CD14-positive monocyte (primary cell): Measurements from ENCODE around the gene PTGES2. TPM values are rescaled to one million over a fixed set of nuclear protein-coding genes. Genes with fewer than 3 reads are reported as not detected.

ENCODE experiments used
- DNase-seq, 3 donors: peaks; one replicate each; pipeline ENCODE4 v3.0.0-alpha.2; 2011 to 2022
- H2AFZ ChIP-seq: 2 replicates; pipeline ENCODE4 v1.6.0; 2012; ENCODE audit warnings: mild to moderate bottlenecking, low read depth, low read length, inconsistent platforms; ENCODE audit not compliant: insufficient read depth, poor library complexity, severe bottlenecking
- H3K27ac ChIP-seq, 2 donors: 1 replicate in 1 of 2; 2 replicates in 1 of 2; pipeline ENCODE4 v1.5.1; 2012 to 2013; ENCODE audit warnings: low read length in 2 of 2, control low read depth in 1 of 2, inconsistent platforms in 1 of 2, low read depth in 1 of 2, mild to moderate bottlenecking in 1 of 2
- H3K27me3 ChIP-seq, 2 donors: one replicate each; pipeline versions ENCODE4 v1.6.0 to v1.6.1; 2011 to 2013; ENCODE audit warnings: low read length in 2 of 2; ENCODE audit not compliant: control insufficient read depth in 2 of 2, insufficient read depth in 2 of 2
- H3K36me3 ChIP-seq, 2 donors: replicated peaks in 1 of 2; 1 replicate in 1 of 2; 2 replicates in 1 of 2; pipeline versions ENCODE4 v1.5.1 to v1.6.1; 2012 to 2013; ENCODE audit warnings: low read length in 2 of 2, control low read depth in 1 of 2, inconsistent platforms in 1 of 2, mild to moderate bottlenecking in 1 of 2; ENCODE audit not compliant: insufficient read depth in 2 of 2, control insufficient read depth in 1 of 2
- H3K4me1 ChIP-seq, 2 donors: 1 replicate in 1 of 2; 2 replicates in 1 of 2; pipeline versions ENCODE4 v1.5.1 to v1.6.1; 2012 to 2013; ENCODE audit warnings: low read length in 2 of 2, control low read depth in 1 of 2, inconsistent platforms in 1 of 2, mild to moderate bottlenecking in 1 of 2, moderate library complexity in 1 of 2; ENCODE audit not compliant: insufficient read depth in 2 of 2, control insufficient read depth in 1 of 2
- H3K4me2 ChIP-seq: replicated peaks from 2 replicates; pipeline ENCODE3; 2012; ENCODE audit warnings: low read length, moderate library complexity, mild to moderate bottlenecking; ENCODE audit not compliant: poor library complexity, severe bottlenecking; ENCODE audit errors: extremely low read depth
- H3K4me3 ChIP-seq, 3 experiments: fragments of 200-600 bp in 1 of 3; sonication (generic) in 1 of 3; replicated peaks in 1 of 3; 1 replicate in 2 of 3; 2 replicates in 1 of 3; pipeline ENCODE4 v1.5.1; 2011 to 2013; ENCODE audit warnings: low read length in 3 of 3, mild to moderate bottlenecking in 3 of 3, control low read depth in 2 of 3, low read depth in 2 of 3, inconsistent platforms in 1 of 3, moderate library complexity in 1 of 3
- H3K79me2 ChIP-seq: 2 replicates; pipeline ENCODE4 v1.6.0; 2012; ENCODE audit warnings: mild to moderate bottlenecking, control low read depth, inconsistent platforms, low read length, moderate library complexity; ENCODE audit not compliant: insufficient read depth
- H3K9ac ChIP-seq: 2 replicates; pipeline ENCODE4 v1.6.0; 2017; ENCODE audit warnings: low read length, mild to moderate bottlenecking; ENCODE audit not compliant: insufficient read depth, poor library complexity, severe bottlenecking
- H3K9me3 ChIP-seq, 2 donors: replicated peaks in 1 of 2; 1 replicate in 1 of 2; 2 replicates in 1 of 2; pipeline versions ENCODE4 v1.5.1 to v1.6.1; 2012 to 2013; ENCODE audit warnings: low read length in 2 of 2, control low read depth in 1 of 2; ENCODE audit not compliant: control insufficient read depth in 1 of 2, insufficient read depth in 1 of 2
- H4K20me1 ChIP-seq: 2 replicates; pipeline ENCODE4 v1.6.0; 2012; ENCODE audit warnings: mild to moderate bottlenecking, low read length, control low read depth, moderate library complexity; ENCODE audit not compliant: insufficient read depth
- H3K27ac Mint-ChIP-seq, 7 donors: one replicate each; pipeline ENCODE4 v1.8.0; 2020; ENCODE audit warnings: mild to moderate bottlenecking in 7 of 7, mixed read lengths in 7 of 7, moderate library complexity in 6 of 7, inconsistent platforms in 2 of 7
- H3K27me3 Mint-ChIP-seq, 3 donors: one replicate each; pipeline ENCODE4 v1.8.0; 2021 to 2022; ENCODE audit warnings: low read depth in 3 of 3, mild to moderate bottlenecking in 3 of 3, mixed read lengths in 3 of 3, moderate library complexity in 3 of 3, inconsistent platforms in 1 of 3
- H3K36me3 Mint-ChIP-seq, 2 donors: one replicate each; pipeline ENCODE4 v1.8.0; 2020; ENCODE audit warnings: mixed read lengths in 2 of 2, inconsistent platforms in 1 of 2, mild to moderate bottlenecking in 1 of 2
- H3K4me1 Mint-ChIP-seq: one replicate; pipeline ENCODE4 v1.8.0; 2020; ENCODE audit warnings: mild to moderate bottlenecking, mixed read lengths
- H3K4me3 Mint-ChIP-seq, 2 donors: one replicate each; pipeline ENCODE4 v1.8.0; 2020; ENCODE audit warnings: mild to moderate bottlenecking in 2 of 2, mixed read lengths in 2 of 2, moderate library complexity in 1 of 2
- H3K9me3 Mint-ChIP-seq, 7 donors: one replicate each; pipeline ENCODE4 v1.8.0; 2020 to 2022; ENCODE audit warnings: mixed read lengths in 7 of 7, mild to moderate bottlenecking in 6 of 7, moderate library complexity in 6 of 7, inconsistent platforms in 2 of 7
- WGBS: methylation state at CpG from one replicate; pipeline ENCODE4 v1.1.5; 2013; ENCODE audit warnings: missing lambda C conversion rate; ENCODE audit not compliant: insufficient coverage; 5-methylcytosine and 5-hydroxymethylcytosine counted together
- intact Hi-C, 2 donors: fragments of 100-400 bp; cut with micrococcal nuclease; formaldehyde crosslinking; loops; one replicate each; pipeline versions ENCODE4 v1.15.0 to v1.15.1; 2023
- polyA plus RNA-seq, 3 donors: library from polyadenylated mRNA; depleted of rRNA in 1 of 3; unstranded in 2 of 3; stranded (reverse) in 1 of 3; fragments of 300-500 nt in 2 of 3; fragments of >200 nt in 1 of 3; fragmentation: Illumina TruSeq in 2 of 3; gene quantifications; 1 replicate in 2 of 3; 2 replicates in 1 of 3; pipeline ENCODE4 v1.2.3, GENCODE V29; 2012 to 2021
- TF ChIP-seq, protein P1 (sequence below): fragments of 200-600 bp; IDR thresholded peaks from one replicate; pipeline ENCODE4 v1.8.0; 2022; ENCODE audit warnings: antibody characterized with exemption, mild to moderate bottlenecking

The PTGES2 gene
- polyA plus RNA-seq, 3 donors = 42.0 to 71.5 (median 49.4) TPM

DNA sequence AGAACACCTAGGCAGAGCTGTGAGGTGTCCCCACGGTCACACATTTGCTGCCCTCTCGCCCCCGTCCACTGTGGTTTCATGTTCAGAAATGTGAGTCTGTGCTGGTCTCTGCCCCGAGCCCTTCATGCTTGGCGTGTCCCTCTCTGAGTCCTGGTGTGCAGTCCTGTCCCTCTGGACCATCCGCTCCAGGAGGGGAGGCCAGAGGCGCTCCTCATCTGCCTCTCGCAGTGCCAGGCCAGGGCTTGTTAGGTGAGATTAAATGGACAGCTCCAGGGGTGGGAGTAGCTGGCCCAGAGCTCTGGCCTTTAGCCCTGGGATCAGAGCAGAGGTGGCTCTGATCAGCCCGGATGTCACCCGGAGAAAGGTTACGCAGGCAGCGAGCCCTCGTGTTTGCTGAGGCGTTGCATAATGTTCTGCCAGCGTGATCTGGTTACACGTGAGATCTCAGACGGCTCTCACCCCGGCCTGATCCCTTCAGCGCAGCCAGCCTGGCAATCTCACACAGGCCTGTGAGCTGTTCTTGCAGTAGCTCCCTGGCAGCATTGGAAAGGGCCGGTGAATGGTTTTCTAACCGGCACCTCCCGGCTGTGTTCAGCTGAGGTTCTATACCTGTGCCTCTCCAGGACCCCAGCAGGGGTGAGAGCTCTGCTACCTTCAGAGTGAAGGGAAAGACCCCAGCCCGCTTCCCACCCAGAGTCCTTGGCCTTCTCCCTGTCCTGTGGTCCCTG is 24.5 kb downstream of the PTGES2 start:
- intact Hi-C loops = no loop called here

DNA sequence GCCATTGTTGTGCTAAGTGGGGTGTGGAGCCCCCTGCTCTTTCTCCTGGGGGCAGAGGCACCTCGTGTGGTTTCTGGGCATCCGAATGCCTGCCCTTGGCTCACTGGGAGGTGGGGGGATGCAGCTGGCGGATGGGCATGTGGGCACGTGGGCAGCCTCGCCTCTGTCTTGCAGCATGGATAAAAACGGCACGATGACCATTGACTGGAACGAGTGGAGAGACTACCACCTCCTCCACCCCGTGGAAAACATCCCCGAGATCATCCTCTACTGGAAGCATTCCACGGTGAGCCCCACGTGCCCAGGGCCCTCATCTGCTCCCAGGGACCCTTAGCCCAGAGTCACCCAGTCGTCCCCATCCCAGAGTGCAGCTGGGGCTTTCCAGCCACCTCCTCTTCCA is 25.3 kb downstream of the PTGES2 start:
- DNase-seq = no peak
- H3K27me3 Mint-ChIP-seq = no peaks in the 10 kb centered on the region
- H3K4me1 Mint-ChIP-seq = peaks cover 30% of the 10 kb centered on the region
- Histone ChIP-seq H3K36me3 (peaks cover 60 to 66% of the 10 kb centered on the region in 2 donors), H3K4me2 (no peak overlapping the region), H3K9me3 (no peaks in the 10 kb centered on the region), H3K4me1 (peaks cover 29 to 31% of the 10 kb centered on the region in 2 donors), H2AFZ (no peak overlapping the region), H3K79me2 (peaks cover 36% of the 10 kb centered on the region), H3K27me3 (no peaks in the 10 kb centered on the region), H3K4me3 (no peak overlapping the region), H4K20me1 (peaks cover 81% of the 10 kb centered on the region), H3K27ac (no peak overlapping the region), H3K9ac (no peak overlapping the region)
- intact Hi-C loops = no loop called here
- no peaks in the 10 kb centered on the region for H3K9me3 Mint-ChIP-seq
- 96% methylated on average over 8 of the region's 13 CpGs for WGBS
- peak overlapping the region in 3 of 7 donors; percentile 28 to 65 (median 31) for H3K27ac Mint-ChIP-seq
- TF ChIP-seq, protein P1, sequence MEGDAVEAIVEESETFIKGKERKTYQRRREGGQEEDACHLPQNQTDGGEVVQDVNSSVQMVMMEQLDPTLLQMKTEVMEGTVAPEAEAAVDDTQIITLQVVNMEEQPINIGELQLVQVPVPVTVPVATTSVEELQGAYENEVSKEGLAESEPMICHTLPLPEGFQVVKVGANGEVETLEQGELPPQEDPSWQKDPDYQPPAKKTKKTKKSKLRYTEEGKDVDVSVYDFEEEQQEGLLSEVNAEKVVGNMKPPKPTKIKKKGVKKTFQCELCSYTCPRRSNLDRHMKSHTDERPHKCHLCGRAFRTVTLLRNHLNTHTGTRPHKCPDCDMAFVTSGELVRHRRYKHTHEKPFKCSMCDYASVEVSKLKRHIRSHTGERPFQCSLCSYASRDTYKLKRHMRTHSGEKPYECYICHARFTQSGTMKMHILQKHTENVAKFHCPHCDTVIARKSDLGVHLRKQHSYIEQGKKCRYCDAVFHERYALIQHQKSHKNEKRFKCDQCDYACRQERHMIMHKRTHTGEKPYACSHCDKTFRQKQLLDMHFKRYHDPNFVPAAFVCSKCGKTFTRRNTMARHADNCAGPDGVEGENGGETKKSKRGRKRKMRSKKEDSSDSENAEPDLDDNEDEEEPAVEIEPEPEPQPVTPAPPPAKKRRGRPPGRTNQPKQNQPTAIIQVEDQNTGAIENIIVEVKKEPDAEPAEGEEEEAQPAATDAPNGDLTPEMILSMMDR = no peak
- H3K36me3 Mint-ChIP-seq = peaks cover 55 to 75% of the 10 kb centered on the region in 2 donors
- H3K4me3 Mint-ChIP-seq = no peak overlapping the region

More for the DNA sequence above, 24.5 kb downstream of the PTGES2 start:
- Histone ChIP-seq H3K9me3 (no peaks in the 10 kb centered on the region), H3K27me3 (no peaks in the 10 kb centered on the region), H3K27ac (no peak overlapping the region), H3K36me3 (peaks cover 68 to 74% of the 10 kb centered on the region in 2 donors), H4K20me1 (peaks cover 84% of the 10 kb centered on the region), H2AFZ (no peak overlapping the region), H3K79me2 (peaks cover 28% of the 10 kb centered on the region), H3K4me2 (no peak overlapping the region), H3K9ac (no peak overlapping the region), H3K4me3 (no peak overlapping the region), H3K4me1 (peaks cover 21 to 22% of the 10 kb centered on the region in 2 donors)
- peak in 1 of 3 donors; percentile 7 for DNase-seq
- Mint-ChIP-seq H3K9me3 (no peaks in the 10 kb centered on the region), H3K27me3 (peaks cover 0 to 2% (median 0%) of the 10 kb centered on the region in 3 donors), H3K36me3 (peaks cover 63 to 82% of the 10 kb centered on the region in 2 donors), H3K27ac (peak overlapping the region in 4 of 7 donors; percentile 25 to 65 (median 53)), H3K4me3 (no peak overlapping the region), H3K4me1 (peaks cover 22% of the 10 kb centered on the region)
- 87% methylated on average over 22 of the region's 23 CpGs for WGBS
- TF ChIP-seq, protein P1 = no peak
